ENCODE measurements around the gene ETV4. TPM values are rescaled to one million over a fixed set of nuclear protein-coding genes. Genes with fewer than 3 reads are reported as not detected.
A peak's percentile ranks its signal among the peaks of the same experiment; 100 is the strongest.

The ETV4 gene
- total and polyA plus RNA-seq, 2 of the 13 experiments (the other 11 are each of a cell fraction or from before 2014, with no cell fraction given): 128 to 330 TPM

- peak; percentile 33; the same call in 1 of the 2 replicates for TF ChIP-seq DNMT1 (CRISPR knock-in tag; IDR thresholded peaks at IDR 0.05)
- TF ChIP-seq ISL2 (CRISPR knock-in tag; IDR thresholded peaks at IDR 0.05): peak; percentile 95
- peak; percentile 96 for TF ChIP-seq RFXAP (CRISPR knock-in tag; IDR thresholded peaks at IDR 0.05; ENCODE audit: borderline replicate concordance)
- peak; percentile 96 for TF ChIP-seq SNAPC2 (CRISPR knock-in tag; IDR thresholded peaks at IDR 0.05)
- TF ChIP-seq ZNF207 (IDR thresholded peaks at IDR 0.05; ENCODE audit: borderline replicate concordance): no peak
- TF ChIP-seq RARG (CRISPR knock-in tag; IDR thresholded peaks at IDR 0.05; ENCODE audit: low read depth): peak; percentile 90; the same call in 1 of the 2 replicates
- TF ChIP-seq HMG20B (CRISPR knock-in tag; conservative IDR thresholded peaks at IDR 0.05): peak; percentile 77
- no peak for TF ChIP-seq SRSF1 (optimal IDR thresholded peaks at IDR 0.05; ENCODE audit: low read depth, low read length)
- TF ChIP-seq FIP1L1 (IDR thresholded peaks at IDR 0.05; ENCODE audit: borderline replicate concordance, insufficient read depth, low read depth, low read length): no peak
- peak; percentile 53; the same call in 1 of the 2 replicates for TF ChIP-seq ZBTB34 (CRISPR knock-in tag; IDR thresholded peaks at IDR 0.05)
- TF ChIP-seq HOXA5 (CRISPR knock-in tag; IDR thresholded peaks at IDR 0.05): peak; percentile 92
- peak; percentile 96 for TF ChIP-seq ELF4 (CRISPR knock-in tag; IDR thresholded peaks at IDR 0.05; ENCODE audit: borderline replicate concordance)
- peak; percentile 98; the same call in 1 of the 2 replicates for TF ChIP-seq HNF1B (CRISPR knock-in tag; IDR thresholded peaks at IDR 0.05)
- TF ChIP-seq PAXIP1 (CRISPR knock-in tag; conservative IDR thresholded peaks at IDR 0.05): peak; percentile 70
- peak; percentile 84 for TF ChIP-seq ATF1 (CRISPR knock-in tag; IDR thresholded peaks at IDR 0.05)
- peak; percentile 99 for TF ChIP-seq ZGPAT (CRISPR knock-in tag; IDR thresholded peaks at IDR 0.05)
- TF ChIP-seq ARNT (IDR thresholded peaks at IDR 0.05): no peak
- no peak for TF ChIP-seq NONO (IDR thresholded peaks at IDR 0.05)
- TF ChIP-seq NONO (CRISPR knock-in tag; conservative IDR thresholded peaks at IDR 0.05): peak; percentile 80
- TF ChIP-seq TP53 (CRISPR knock-in tag; conservative IDR thresholded peaks at IDR 0.05): peak; percentile 87; the same call in 1 of the 2 replicates
- TF ChIP-seq TARDBP (CRISPR knock-in tag; IDR thresholded peaks at IDR 0.05): peak; percentile 100
- TF ChIP-seq TBX3 (IDR thresholded peaks at IDR 0.05; ENCODE audit: borderline replicate concordance): no peak
- peak; percentile 96 for TF ChIP-seq ZSCAN9 (CRISPR knock-in tag; IDR thresholded peaks at IDR 0.05; ENCODE audit: borderline replicate concordance)
Observed at GRCh38 chr17:43483674-43484551, 62.2 kb downstream of the ETV4 start, which contains the start of gene DHX8 (continued).
